Kidney (tissue), 14 donors: ENCODE data around the gene ARHGEF17. TPM values are rescaled to one million over a fixed set of nuclear protein-coding genes. Genes with fewer than 3 reads are reported as not detected.

Source experiments
- DNase-seq, 5 donors: peaks; one replicate each; pipeline ENCODE4 v3.0.0-alpha.2; 2013 to 2020
- FAIRE-seq: peaks from 2 replicates; lab custom pipeline; 2012; peaks lifted over from hg19 to GRCh38; lab: Jason Lieb, UNC
- H3K27ac ChIP-seq, 2 donors: one replicate each; pipeline ENCODE4 v1.7.0; 2013; ENCODE audit warnings: low read depth in 2 of 2, low read length in 2 of 2, inconsistent platforms in 1 of 2
- H3K27me3 ChIP-seq: one replicate; pipeline ENCODE4 v1.7.1; 2013; ENCODE audit warnings: low read length, inconsistent platforms; ENCODE audit not compliant: control insufficient read depth, insufficient read depth
- H3K36me3 ChIP-seq, 3 donors: one replicate each; pipeline versions ENCODE4 v1.7.0 to v1.7.1; 2013; ENCODE audit warnings: low read length in 3 of 3, control low read depth in 1 of 3, inconsistent platforms in 1 of 3; ENCODE audit not compliant: insufficient read depth in 3 of 3, control insufficient read depth in 2 of 3
- H3K4me1 ChIP-seq, 3 donors: one replicate each; pipeline versions ENCODE4 v1.7.0 to v1.7.1; 2013; ENCODE audit warnings: low read length in 3 of 3, inconsistent platforms in 1 of 3, low read depth in 1 of 3; ENCODE audit not compliant: control insufficient read depth in 2 of 3, insufficient read depth in 2 of 3
- H3K4me3 ChIP-seq, 3 donors: one replicate each; pipeline versions ENCODE4 v1.7.0 to v1.8.1; 2013; ENCODE audit warnings: low read length in 3 of 3, control low read depth in 1 of 3, inconsistent platforms in 1 of 3
- H3K9ac ChIP-seq, 3 donors: one replicate each; pipeline versions ENCODE4 v1.7.0 to v1.7.1; 2013; ENCODE audit warnings: low read length in 3 of 3, control low read depth in 1 of 3, inconsistent platforms in 1 of 3
- H3K9me3 ChIP-seq, 3 donors: one replicate each; pipeline versions ENCODE4 v1.7.0 to v1.7.1; 2013; ENCODE audit warnings: low read length in 3 of 3, control low read depth in 1 of 3, inconsistent platforms in 1 of 3; ENCODE audit not compliant: control insufficient read depth in 2 of 3, insufficient read depth in 1 of 3
- intact Hi-C: fragments of 100-400 bp; cut with DNase I; formaldehyde crosslinking; loops from one replicate; pipeline ENCODE4 v1.11.1; 2022
- polyA plus RNA-seq: library from polyadenylated mRNA; stranded (reverse); fragments of 350-450 nt; fragmentation: Illumina TruSeq; extraction: RNeasy Lipid Tissue Mini Kit (QIAGEN cat#74804); gene quantifications from one replicate; pipeline ENCODE4 v1.2.3, GENCODE V29; 2014; ENCODE audit warnings: low read depth, low replicate concordance; ENCODE audit not compliant: insufficient read depth
- total RNA-seq: library from RNA; stranded (reverse); fragmentation: NEBNext Ultra II Directional; extraction: Animal tissue kit (Norgen Biotek cat#: 25700); gene quantifications from one replicate; pipeline ENCODE4 v1.2.1, GENCODE V29; 2021
- TF ChIP-seq, protein P1 (sequence below): IDR thresholded peaks from 3 replicates; pipeline ENCODE4 v1.5.1; 2012; ENCODE audit warnings: mild to moderate bottlenecking, moderate library complexity, borderline replicate concordance; ENCODE audit not compliant: insufficient read depth; ENCODE audit errors: extremely low read depth
- donor health status: control.
- donor health status: control.
- donor health status: control.
- donor health status: control.
- donor health status: control.
- donor health status: DM: yes; HTN: yes; CAD: no.
- donor health status: Normal renal cell carcinoma (clear cell type).

Gene ARHGEF17
- total and polyA plus RNA-seq, 2 donors from 2014 or later, result 36.6 to 68.2 TPM

DNA sequence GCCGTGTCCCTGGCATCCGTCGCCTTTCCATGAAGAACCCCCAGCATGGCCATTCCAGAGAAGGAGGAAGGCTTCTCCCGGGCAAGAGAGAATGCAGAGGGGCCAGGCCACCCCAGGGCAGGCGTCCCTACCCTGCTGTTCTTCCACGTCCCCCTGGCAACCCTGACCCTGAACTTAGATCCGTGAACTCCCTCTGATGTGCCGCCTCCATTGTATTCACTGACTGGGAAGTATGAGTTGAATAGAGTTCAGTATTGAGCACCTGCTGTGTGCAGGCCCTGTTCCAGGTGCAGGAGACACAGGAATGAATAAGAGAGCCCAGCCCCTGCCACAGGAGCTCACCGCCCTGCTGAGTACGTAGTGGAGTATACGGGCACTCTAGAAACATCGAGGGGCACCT lies 39.0 kb downstream of the ARHGEF17 start:
- Histone ChIP-seq H3K9me3 (no peaks in the 10 kb centered on the region), H3K4me3 (no peak overlapping the region), H3K9ac (no peak overlapping the region), H3K4me1 (peaks cover 0 to 27% (median 13%) of the 10 kb centered on the region in 3 donors), H3K27me3 (no peaks in the 10 kb centered on the region), H3K36me3 (peaks cover 3 to 17% (median 8%) of the 10 kb centered on the region in 3 donors), H3K27ac (no peak overlapping the region)
- DNase-seq (no peak), FAIRE-seq (no peak)
- TF ChIP-seq, protein P1, sequence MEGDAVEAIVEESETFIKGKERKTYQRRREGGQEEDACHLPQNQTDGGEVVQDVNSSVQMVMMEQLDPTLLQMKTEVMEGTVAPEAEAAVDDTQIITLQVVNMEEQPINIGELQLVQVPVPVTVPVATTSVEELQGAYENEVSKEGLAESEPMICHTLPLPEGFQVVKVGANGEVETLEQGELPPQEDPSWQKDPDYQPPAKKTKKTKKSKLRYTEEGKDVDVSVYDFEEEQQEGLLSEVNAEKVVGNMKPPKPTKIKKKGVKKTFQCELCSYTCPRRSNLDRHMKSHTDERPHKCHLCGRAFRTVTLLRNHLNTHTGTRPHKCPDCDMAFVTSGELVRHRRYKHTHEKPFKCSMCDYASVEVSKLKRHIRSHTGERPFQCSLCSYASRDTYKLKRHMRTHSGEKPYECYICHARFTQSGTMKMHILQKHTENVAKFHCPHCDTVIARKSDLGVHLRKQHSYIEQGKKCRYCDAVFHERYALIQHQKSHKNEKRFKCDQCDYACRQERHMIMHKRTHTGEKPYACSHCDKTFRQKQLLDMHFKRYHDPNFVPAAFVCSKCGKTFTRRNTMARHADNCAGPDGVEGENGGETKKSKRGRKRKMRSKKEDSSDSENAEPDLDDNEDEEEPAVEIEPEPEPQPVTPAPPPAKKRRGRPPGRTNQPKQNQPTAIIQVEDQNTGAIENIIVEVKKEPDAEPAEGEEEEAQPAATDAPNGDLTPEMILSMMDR, result no peak
- intact Hi-C loops, result loop anchor here (10.0 kb wide), 1 partner anchor 48 kb away; no protein-coding TSS in a partner anchor

DNA sequence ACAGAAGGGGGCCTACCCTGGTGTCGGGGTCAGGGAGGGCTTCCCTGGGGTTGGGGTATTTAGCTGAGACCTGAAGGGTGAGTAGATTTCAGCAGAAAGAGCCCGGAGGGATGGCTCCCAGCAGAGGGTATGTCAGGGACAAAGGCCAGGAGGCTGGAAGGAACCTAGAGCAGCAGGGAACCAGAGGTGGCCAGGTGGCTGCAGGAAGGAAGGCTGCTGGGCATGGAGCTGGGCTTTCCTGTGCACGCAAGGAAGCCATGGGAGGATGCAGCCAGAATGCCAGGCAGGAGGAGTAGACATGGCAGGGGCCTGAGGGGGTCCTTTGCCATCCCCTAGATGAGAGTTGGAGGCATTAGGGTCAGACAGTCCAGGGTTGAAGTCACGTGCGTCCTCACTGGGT lies 40.8 kb downstream of the ARHGEF17 start:
- Histone ChIP-seq H3K9ac (no peak overlapping the region), H3K4me1 (peaks cover 0 to 17% (median 8%) of the 10 kb centered on the region in 3 donors), H3K36me3 (peaks cover 3 to 24% (median 15%) of the 10 kb centered on the region in 3 donors), H3K9me3 (no peaks in the 10 kb centered on the region), H3K27me3 (no peaks in the 10 kb centered on the region), H3K4me3 (no peak overlapping the region), H3K27ac (no peak overlapping the region)
- intact Hi-C loops, result loop anchor here (10.0 kb wide), 1 partner anchor 46 kb away; no protein-coding TSS in a partner anchor
- FAIRE-seq, result no peak
- no peak for DNase-seq
- TF ChIP-seq, protein P1, result no peak

DNA sequence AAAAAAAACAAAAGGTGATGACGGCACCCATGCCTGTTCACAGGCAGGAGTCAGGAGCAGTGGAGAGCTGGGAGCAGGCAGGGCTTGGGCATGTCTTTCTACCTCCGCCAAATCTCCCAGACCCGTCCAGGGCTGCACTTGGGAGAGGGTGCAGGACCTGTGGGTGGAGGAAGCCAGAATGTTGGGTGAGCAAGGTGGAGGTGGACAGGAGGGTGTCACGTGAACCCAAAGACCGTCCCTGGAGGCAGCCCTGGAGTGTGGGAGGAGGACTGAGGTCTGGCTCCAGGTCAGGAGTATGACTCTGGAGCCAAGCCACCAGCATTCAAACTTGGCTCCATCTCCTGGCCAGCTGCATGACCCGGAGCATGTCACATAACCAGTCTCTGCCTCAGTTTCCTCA lies 41.6 kb downstream of the ARHGEF17 start:
- intact Hi-C loops, result loop anchor here (10.0 kb wide), 1 partner anchor 45 kb away; no protein-coding TSS in a partner anchor
- TF ChIP-seq, protein P1, result no peak
- no peak for DNase-seq
- peaks cover 0 to 10% (median 6%) of the 10 kb centered on the region in 3 donors for H3K4me1 ChIP-seq
- H3K36me3 ChIP-seq, result peaks cover 3 to 24% (median 15%) of the 10 kb centered on the region in 3 donors
- no peak overlapping the region for H3K4me3 ChIP-seq
- H3K9me3 ChIP-seq, result no peaks in the 10 kb centered on the region
- no peak for FAIRE-seq
- H3K27ac ChIP-seq, result no peak overlapping the region
- no peaks in the 10 kb centered on the region for H3K27me3 ChIP-seq
- no peak overlapping the region for H3K9ac ChIP-seq
